ENCODE results near the gene PEPD. TPM values are rescaled to one million over a fixed set of nuclear protein-coding genes. Genes with fewer than 3 reads are reported as not detected.

The PEPD gene
- total RNA-seq, 1 donor from 2014 or later = 84.7 TPM

- no peak overlapping the region for H3K4me3 Mint-ChIP-seq
- H3K4me1 Mint-ChIP-seq (ENCODE audit: unreplicated experiment) = peaks cover 25% of the 10 kb centered on the region
- peaks cover 5% of the 10 kb centered on the region for H3K36me3 Mint-ChIP-seq
- peaks cover 5% of the 10 kb centered on the region for H3K9me3 Mint-ChIP-seq
- H3K27me3 Mint-ChIP-seq = no peaks in the 10 kb centered on the region
- TF ChIP-seq, protein P1, sequence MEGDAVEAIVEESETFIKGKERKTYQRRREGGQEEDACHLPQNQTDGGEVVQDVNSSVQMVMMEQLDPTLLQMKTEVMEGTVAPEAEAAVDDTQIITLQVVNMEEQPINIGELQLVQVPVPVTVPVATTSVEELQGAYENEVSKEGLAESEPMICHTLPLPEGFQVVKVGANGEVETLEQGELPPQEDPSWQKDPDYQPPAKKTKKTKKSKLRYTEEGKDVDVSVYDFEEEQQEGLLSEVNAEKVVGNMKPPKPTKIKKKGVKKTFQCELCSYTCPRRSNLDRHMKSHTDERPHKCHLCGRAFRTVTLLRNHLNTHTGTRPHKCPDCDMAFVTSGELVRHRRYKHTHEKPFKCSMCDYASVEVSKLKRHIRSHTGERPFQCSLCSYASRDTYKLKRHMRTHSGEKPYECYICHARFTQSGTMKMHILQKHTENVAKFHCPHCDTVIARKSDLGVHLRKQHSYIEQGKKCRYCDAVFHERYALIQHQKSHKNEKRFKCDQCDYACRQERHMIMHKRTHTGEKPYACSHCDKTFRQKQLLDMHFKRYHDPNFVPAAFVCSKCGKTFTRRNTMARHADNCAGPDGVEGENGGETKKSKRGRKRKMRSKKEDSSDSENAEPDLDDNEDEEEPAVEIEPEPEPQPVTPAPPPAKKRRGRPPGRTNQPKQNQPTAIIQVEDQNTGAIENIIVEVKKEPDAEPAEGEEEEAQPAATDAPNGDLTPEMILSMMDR (conservative IDR thresholded peaks at IDR 0.05) = no peak
- DNase-seq (ENCODE audit: extremely low spot score, unreplicated experiment) = no peak
- peak overlapping the region; percentile 99 for H3K27ac Mint-ChIP-seq
Observed at GRCh38 chr19:33508431-33508830, 13.2 kb downstream of the PEPD start.

GRCh38 chr19:33508009-33508408 lies 13.6 kb downstream of the PEPD start:
- TF ChIP-seq, protein P1 (conservative IDR thresholded peaks at IDR 0.05) = no peak
- Mint-ChIP-seq H3K4me3 (no peak overlapping the region), H3K4me1 (ENCODE audit: unreplicated experiment) (peaks cover 25% of the 10 kb centered on the region), H3K27me3 (no peaks in the 10 kb centered on the region), H3K27ac (peak overlapping the region; percentile 99), H3K36me3 (peaks cover 5% of the 10 kb centered on the region), H3K9me3 (peaks cover 5% of the 10 kb centered on the region)
- no peak for DNase-seq (ENCODE audit: extremely low spot score, unreplicated experiment)

DNA sequence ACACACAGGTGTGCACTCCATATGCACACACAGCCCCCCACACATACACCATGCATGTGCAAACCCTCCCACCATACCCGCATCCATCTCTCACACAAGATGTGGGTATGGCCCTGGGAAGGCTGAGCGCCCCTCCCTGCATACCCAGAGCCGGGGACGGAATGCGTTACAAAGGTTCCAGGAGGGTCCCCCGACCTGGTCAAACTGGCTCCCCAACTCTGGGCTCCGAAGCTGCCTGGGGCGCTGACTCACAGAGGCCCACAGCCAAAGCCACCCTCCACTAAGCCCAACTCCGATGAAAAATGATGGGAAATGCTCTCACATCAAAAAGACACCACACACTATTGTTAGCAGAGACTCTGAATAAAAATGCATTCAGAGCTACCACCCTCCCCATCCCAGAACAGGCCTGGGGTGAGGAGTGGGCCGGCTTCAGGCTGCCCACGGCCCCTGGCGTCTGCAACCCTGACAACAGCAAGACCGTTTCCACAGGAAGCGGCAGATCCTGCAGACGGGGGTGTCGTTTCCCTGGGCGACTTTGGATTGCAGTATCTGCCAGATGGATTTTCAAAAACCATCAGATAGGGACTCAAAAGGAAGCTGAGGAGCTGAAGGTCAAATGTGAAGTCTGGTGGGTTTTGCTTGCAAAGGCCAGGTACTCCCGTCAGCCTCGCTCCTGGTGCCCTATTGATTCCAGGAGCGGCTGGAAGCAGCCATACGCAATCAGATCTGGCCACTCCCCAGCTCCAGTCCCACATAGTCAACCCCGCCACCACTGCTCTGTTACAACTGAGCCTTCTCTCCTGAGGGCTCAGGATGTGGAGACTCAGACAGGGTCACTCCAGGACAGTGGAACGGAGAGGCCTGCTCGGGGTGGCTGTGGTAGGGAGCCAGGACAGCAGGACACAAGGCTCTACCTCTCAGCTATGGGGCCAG lies 14.3 kb downstream of the PEPD start:
- Mint-ChIP-seq H3K27ac (peak overlapping the region; percentile 99), H3K36me3 (peaks cover 5% of the 10 kb centered on the region), H3K27me3 (no peaks in the 10 kb centered on the region), H3K9me3 (peaks cover 5% of the 10 kb centered on the region), H3K4me1 (ENCODE audit: unreplicated experiment) (peaks cover 25% of the 10 kb centered on the region), H3K4me3 (peak overlapping the region; percentile 55)
- TF ChIP-seq, protein P1 (conservative IDR thresholded peaks at IDR 0.05) = no peak
- DNase-seq (ENCODE audit: extremely low spot score, unreplicated experiment) = no peak

DNA sequence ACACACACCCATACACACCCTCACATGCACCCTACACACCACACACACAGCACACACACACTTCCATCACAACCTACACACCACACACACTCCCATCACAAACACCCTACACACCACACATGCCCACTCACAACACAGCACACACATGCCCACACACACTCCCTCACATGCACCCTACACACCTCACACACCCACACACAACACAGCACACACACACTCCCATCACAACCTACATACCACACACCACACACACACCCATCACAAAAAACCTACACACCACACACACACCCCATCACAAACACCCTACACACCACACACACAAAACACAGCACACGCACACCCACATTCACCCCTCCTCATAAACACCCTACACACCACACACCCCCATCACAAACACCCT lies 15.1 kb downstream of the PEPD start:
- H3K9me3 Mint-ChIP-seq = peaks cover 5% of the 10 kb centered on the region
- H3K4me3 Mint-ChIP-seq = no peak overlapping the region
- TF ChIP-seq, protein P1 (conservative IDR thresholded peaks at IDR 0.05) = no peak
- peak overlapping the region; percentile 99 for H3K27ac Mint-ChIP-seq
- DNase-seq (ENCODE audit: extremely low spot score, unreplicated experiment) = no peak
- H3K4me1 Mint-ChIP-seq (ENCODE audit: unreplicated experiment) = peaks cover 25% of the 10 kb centered on the region
- H3K36me3 Mint-ChIP-seq = peaks cover 5% of the 10 kb centered on the region
- H3K27me3 Mint-ChIP-seq = no peaks in the 10 kb centered on the region

- H3K4me3 Mint-ChIP-seq = no peak overlapping the region
- DNase-seq (ENCODE audit: extremely low spot score, unreplicated experiment) = no peak
- peaks cover 25% of the 10 kb centered on the region for H3K4me1 Mint-ChIP-seq (ENCODE audit: unreplicated experiment)
- peaks cover 5% of the 10 kb centered on the region for H3K36me3 Mint-ChIP-seq
- no peaks in the 10 kb centered on the region for H3K27me3 Mint-ChIP-seq
- H3K27ac Mint-ChIP-seq = peak overlapping the region; percentile 70
- TF ChIP-seq, protein P1 (conservative IDR thresholded peaks at IDR 0.05) = no peak
- peaks cover 5% of the 10 kb centered on the region for H3K9me3 Mint-ChIP-seq
Observed at GRCh38 chr19:33505823-33506222, 15.8 kb downstream of the PEPD start.

Measured in type B pancreatic cell (in vitro differentiated cells).